Body of pancreas (tissue), 4 donors: ENCODE data around the gene CD80. TPM values are rescaled to one million over a fixed set of nuclear protein-coding genes. Genes with fewer than 3 reads are reported as not detected.

Experiments used
- ATAC-seq: fragments of 150-250 bp; one replicate; pipeline ENCODE4 v1.9.1; 2016
- DNase-seq, 4 donors: peaks; one replicate each; pipeline ENCODE4 v3.0.0-alpha.2; 2019
- H3K27ac ChIP-seq, 4 donors: fragments of 200-600 bp; sonication (generic); 1 replicate in 3 of 4; 2 replicates in 1 of 4; pipeline versions ENCODE4 v1.5.1 to v1.6.1; 2016 to 2019; ENCODE audit warnings: mild to moderate bottlenecking in 1 of 4, mixed read lengths in 1 of 4, moderate library complexity in 1 of 4
- H3K27me3 ChIP-seq, 2 donors: fragments of 200-600 bp; sonication (generic); one replicate each; pipeline ENCODE4 v1.6.0; 2016; ENCODE audit warnings: mild to moderate bottlenecking in 1 of 2
- H3K36me3 ChIP-seq, 2 donors: fragments of 200-600 bp; sonication (generic); replicated peaks in 1 of 2; 2 replicates each; pipeline ENCODE4 v1.5.1; 2016; ENCODE audit warnings: low read depth in 2 of 2; ENCODE audit not compliant: insufficient read depth in 1 of 2
- H3K4me1 ChIP-seq: fragments of 200-600 bp; sonication (generic); one replicate; pipeline ENCODE4 v1.6.0; 2016
- H3K4me3 ChIP-seq, 2 donors: fragments of 200-600 bp; sonication (generic); 1 replicate in 1 of 2; 2 replicates in 1 of 2; pipeline ENCODE4 v1.5.1; 2016 to 2019
- H3K9me3 ChIP-seq, 3 donors: fragments of 200-600 bp; sonication (generic); 1 replicate in 2 of 3; 2 replicates in 1 of 3; pipeline ENCODE4 v1.5.1; 2016
- CTCF ChIP-seq, 7 experiments: fragments of 450-650 bp in 4 of 7; fragments of 200-600 bp in 3 of 7; sonication (generic) in 3 of 7; IDR thresholded peaks; one replicate each; pipeline ENCODE4 v1.5.1; 2016 to 2019; ENCODE audit warnings: antibody characterized with exemption in 7 of 7
- POLR2A ChIP-seq, 3 donors: fragments of 450-650 bp; IDR thresholded peaks; one replicate each; pipeline ENCODE4 v1.6.1; 2016; ENCODE audit warnings: antibody characterized with exemption in 3 of 3, mild to moderate bottlenecking in 2 of 3
- WGBS, 2 donors: methylation state at CpG; one replicate each; pipeline ENCODE4 v1.1.5; 2017; 5-methylcytosine and 5-hydroxymethylcytosine counted together
- intact Hi-C: fragments of 100-400 bp; cut with DNase I; formaldehyde crosslinking; loops from one replicate; pipeline ENCODE4 v1.15.1; 2023
- total RNA-seq, 2 donors: library from RNA; depleted of rRNA; stranded (reverse); fragments of >200 nt; gene quantifications; one replicate each; pipeline ENCODE4 v1.1.0, GENCODE V29; 2016

CD80 gene
- total RNA-seq, 2 donors from 2014 or later, result 0.26 TPM; not detected in 1

DNA sequence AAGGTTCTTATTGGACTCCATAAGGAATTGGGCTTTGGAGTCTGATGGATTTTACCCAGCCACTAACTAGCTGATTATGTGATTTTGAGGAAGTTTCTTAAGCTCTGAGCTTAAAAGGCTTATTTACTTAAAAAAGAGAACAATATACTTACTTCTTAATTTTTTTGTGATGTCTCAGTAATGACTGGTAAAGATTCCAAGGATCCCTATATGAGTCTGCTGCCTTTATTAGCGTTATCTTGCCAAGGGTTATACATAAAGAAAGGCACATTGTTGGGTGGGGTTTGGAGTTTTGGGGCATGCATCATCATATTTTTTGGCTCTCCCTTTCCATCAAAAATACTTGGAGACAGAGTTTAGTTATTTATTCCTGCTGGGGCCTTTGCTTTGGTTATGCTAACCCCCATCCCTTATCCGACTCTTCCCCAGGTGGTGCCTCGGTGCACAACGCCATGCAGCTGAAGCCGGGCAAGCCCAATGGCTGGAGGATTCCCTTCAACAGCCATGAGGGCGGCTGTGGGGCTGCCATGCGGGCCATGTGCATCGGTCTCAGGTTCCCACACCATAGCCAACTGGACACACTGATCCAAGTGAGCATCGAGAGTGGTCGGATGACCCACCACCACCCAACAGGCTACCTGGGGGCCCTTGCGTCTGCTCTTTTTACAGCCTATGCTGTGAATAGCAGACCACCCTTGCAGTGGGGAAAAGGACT lies 26.6 kb upstream of the CD80 start:
- no peak overlapping the region for H3K27ac ChIP-seq
- TF ChIP-seq POLR2A (IDR thresholded peaks at IDR 0.05), result no peak
- TF ChIP-seq CTCF (IDR thresholded peaks at IDR 0.05), result no peak
- no peaks in the 10 kb centered on the region for H3K9me3 ChIP-seq
- intact Hi-C loops, result no loop called here
- DNase-seq (no peak), ATAC-seq (no peak)
- H3K36me3 ChIP-seq, result no peaks in the 10 kb centered on the region
- 91 to 93% methylated on average over 10 to 11 of the region's 11 CpGs for WGBS, 2 donors
- H3K4me3 ChIP-seq, result no peak overlapping the region
- H3K4me1 ChIP-seq, result no peaks in the 10 kb centered on the region
- no peaks in the 10 kb centered on the region for H3K27me3 ChIP-seq

GRCh38 chr3:119585208-119585607 lies 25.8 kb upstream of the CD80 start:
- ATAC-seq, result no peak
- DNase-seq, result no peak
- WGBS, 2 donors, result 94 to 95% methylated on average over 10 of the region's 10 CpGs
- Histone ChIP-seq H3K36me3 (no peaks in the 10 kb centered on the region), H3K27ac (no peak overlapping the region), H3K4me1 (peaks cover 6% of the 10 kb centered on the region), H3K9me3 (no peaks in the 10 kb centered on the region), H3K27me3 (no peaks in the 10 kb centered on the region), H3K4me3 (no peak overlapping the region)
- intact Hi-C loops, result no loop called here
- no peak for TF ChIP-seq POLR2A (IDR thresholded peaks at IDR 0.05)

- Histone ChIP-seq H3K4me3 (no peak overlapping the region), H3K36me3 (no peaks in the 10 kb centered on the region), H3K9me3 (no peaks in the 10 kb centered on the region), H3K4me1 (peaks cover 18% of the 10 kb centered on the region), H3K27me3 (no peaks in the 10 kb centered on the region), H3K27ac (no peak overlapping the region)
- DNase-seq (no peak), ATAC-seq (no peak)
- WGBS, 2 donors, result 90 to 91% methylated on average over 6 of the region's 6 CpGs
- intact Hi-C loops, result no loop called here
- TF ChIP-seq POLR2A (IDR thresholded peaks at IDR 0.05) (no peak), CTCF (IDR thresholded peaks at IDR 0.05) (no peak)
Observed at GRCh38 chr3:119582178-119582577, 22.8 kb upstream of the CD80 start.

- Histone ChIP-seq H3K4me1 (peaks cover 18% of the 10 kb centered on the region), H3K36me3 (no peaks in the 10 kb centered on the region), H3K4me3 (peak overlapping the region; percentile 26 to 46), H3K27me3 (no peaks in the 10 kb centered on the region), H3K9me3 (no peaks in the 10 kb centered on the region), H3K27ac (peak overlapping the region; percentile 79 to 95 (median 92))
- peak in 1 of 7 experiments; percentile 12 for TF ChIP-seq CTCF (IDR thresholded peaks at IDR 0.05)
- TF ChIP-seq POLR2A (IDR thresholded peaks at IDR 0.05), result no peak
- intact Hi-C loops, result no loop called here
- WGBS, 2 donors, result 18 to 20% methylated on average over 16 of the region's 16 CpGs
- DNase-seq (peak in 3 of 4 donors; percentile 26 to 47 (median 38)), ATAC-seq (peak; percentile 27)
Observed at GRCh38 chr3:119580067-119580760, 20.8 kb upstream of the CD80 start.

- TF ChIP-seq CTCF (IDR thresholded peaks at IDR 0.05) (peak in 1 of 7 experiments; percentile 3), POLR2A (IDR thresholded peaks at IDR 0.05) (peak; percentile 72 to 91 (median 84))
- Histone ChIP-seq H3K4me3 (peak within 1 kb of the TSS; percentile 26 to 46), H3K27me3 (no peaks in the 10 kb centered on the region), H3K9me3 (no peaks in the 10 kb centered on the region), H3K27ac (peak within 1 kb of the TSS; percentile 79 to 95 (median 92)), H3K4me1 (peaks cover 18% of the 10 kb centered on the region), H3K36me3 (no peaks in the 10 kb centered on the region)
- WGBS, 2 donors, result 1% methylated on average over 32 to 65 of the region's 68 CpGs
- peak; percentile 87 to 91 (median 88) for DNase-seq
- intact Hi-C loops, result loop anchor here (10.0 kb wide), 1 partner anchor 75 kb away; no protein-coding TSS in a partner anchor
- peak; percentile 96 for ATAC-seq
Observed at GRCh38 chr3:119579366-119580066, 20.1 kb upstream of the CD80 start, which contains the start of gene ADPRH. Gene ADPRH (plus strand): TSS chr3:119579492. CDS start chr3:119582170, 2,678 bp downstream.
